Osteocyte (in vitro differentiated cells): ENCODE data around the gene FN1. TPM values are rescaled to one million over a fixed set of nuclear protein-coding genes. Genes with fewer than 3 reads are reported as not detected.
A peak's percentile ranks its signal among the peaks of the same experiment; 100 is the strongest.

Experiments used
- DNase-seq: peaks from one replicate; pipeline ENCODE4 v3.0.0; 2021; ENCODE audit warnings: mixed read lengths; ENCODE audit not compliant: unreplicated experiment; ENCODE audit errors: extremely low spot score
- H3K27ac Mint-ChIP-seq: one replicate; pipeline ENCODE4 v1.8.0; 2021; ENCODE audit warnings: mild to moderate bottlenecking, mixed read lengths; ENCODE audit not compliant: unreplicated experiment
- H3K27me3 Mint-ChIP-seq: one replicate; pipeline ENCODE4 v1.8.0; 2021; ENCODE audit warnings: mixed read lengths; ENCODE audit not compliant: unreplicated experiment
- H3K36me3 Mint-ChIP-seq: one replicate; pipeline ENCODE4 v1.8.0; 2021; ENCODE audit warnings: mixed read lengths; ENCODE audit not compliant: unreplicated experiment
- H3K4me1 Mint-ChIP-seq: one replicate; pipeline ENCODE4 v1.8.0; 2021; ENCODE audit warnings: mixed read lengths; ENCODE audit not compliant: unreplicated experiment
- H3K4me3 Mint-ChIP-seq: one replicate; pipeline ENCODE4 v1.8.0; 2021; ENCODE audit warnings: mild to moderate bottlenecking, moderate library complexity, mixed read lengths; ENCODE audit not compliant: unreplicated experiment
- H3K9me3 Mint-ChIP-seq: one replicate; pipeline ENCODE4 v1.8.0; 2021; ENCODE audit warnings: mixed read lengths; ENCODE audit not compliant: unreplicated experiment
- CTCF ChIP-seq: fragments of 200-600 bp; sonication (generic); IDR thresholded peaks from 2 replicates; pipeline ENCODE4 v1.5.0; 2021; ENCODE audit warnings: antibody characterized with exemption, mild to moderate bottlenecking, moderate library complexity
- total RNA-seq: library from RNA; stranded (reverse); gene quantifications from 2 replicates; pipeline ENCODE4 v1.2.1, GENCODE V29; 2021

FN1 gene
- total RNA-seq, 1 donor from 2014 or later, result 16,854 TPM

GRCh38 chr2:215430528-215431187, 5.2 kb downstream of the FN1 start:
- Mint-ChIP-seq H3K9me3 (no peaks in the 10 kb centered on the region), H3K27me3 (no peaks in the 10 kb centered on the region), H3K27ac (peak overlapping the region; percentile 99), H3K4me1 (peaks cover 70% of the 10 kb centered on the region), H3K4me3 (peak overlapping the region; percentile 98), H3K36me3 (peaks cover 91% of the 10 kb centered on the region)
- no peak for DNase-seq
- no peak for TF ChIP-seq CTCF

- Mint-ChIP-seq H3K27me3 (no peaks in the 10 kb centered on the region), H3K36me3 (peaks cover 89% of the 10 kb centered on the region), H3K27ac (peak overlapping the region; percentile 99), H3K4me1 (peaks cover 83% of the 10 kb centered on the region), H3K9me3 (no peaks in the 10 kb centered on the region), H3K4me3 (peak overlapping the region; percentile 98)
- no peak for TF ChIP-seq CTCF
- DNase-seq, result no peak
Observed at GRCh38 chr2:215429424-215429823, 6.4 kb downstream of the FN1 start.

- Mint-ChIP-seq H3K4me3 (peak overlapping the region; percentile 98), H3K36me3 (peaks cover 89% of the 10 kb centered on the region), H3K4me1 (peaks cover 92% of the 10 kb centered on the region), H3K9me3 (no peaks in the 10 kb centered on the region), H3K27ac (peak overlapping the region; percentile 99), H3K27me3 (no peaks in the 10 kb centered on the region)
- no peak for DNase-seq
- TF ChIP-seq CTCF, result no peak
Observed at GRCh38 chr2:215428060-215428910, 7.6 kb downstream of the FN1 start.

GRCh38 chr2:215427585-215427984, 8.3 kb downstream of the FN1 start:
- Mint-ChIP-seq H3K9me3 (no peaks in the 10 kb centered on the region), H3K27ac (peak overlapping the region; percentile 99), H3K4me1 (peaks cover 92% of the 10 kb centered on the region), H3K4me3 (peak overlapping the region; percentile 98), H3K27me3 (no peaks in the 10 kb centered on the region), H3K36me3 (peaks cover 86% of the 10 kb centered on the region)
- no peak for TF ChIP-seq CTCF
- DNase-seq, result no peak
